ENCODE data around the gene SRRM4. TPM values are rescaled to one million over a fixed set of nuclear protein-coding genes. Genes with fewer than 3 reads are reported as not detected.

Gene SRRM4
- total and polyA plus RNA-seq, 8 donors, result 0.05 to 2.6 (median 0.22) TPM; not detected in 2

DNA sequence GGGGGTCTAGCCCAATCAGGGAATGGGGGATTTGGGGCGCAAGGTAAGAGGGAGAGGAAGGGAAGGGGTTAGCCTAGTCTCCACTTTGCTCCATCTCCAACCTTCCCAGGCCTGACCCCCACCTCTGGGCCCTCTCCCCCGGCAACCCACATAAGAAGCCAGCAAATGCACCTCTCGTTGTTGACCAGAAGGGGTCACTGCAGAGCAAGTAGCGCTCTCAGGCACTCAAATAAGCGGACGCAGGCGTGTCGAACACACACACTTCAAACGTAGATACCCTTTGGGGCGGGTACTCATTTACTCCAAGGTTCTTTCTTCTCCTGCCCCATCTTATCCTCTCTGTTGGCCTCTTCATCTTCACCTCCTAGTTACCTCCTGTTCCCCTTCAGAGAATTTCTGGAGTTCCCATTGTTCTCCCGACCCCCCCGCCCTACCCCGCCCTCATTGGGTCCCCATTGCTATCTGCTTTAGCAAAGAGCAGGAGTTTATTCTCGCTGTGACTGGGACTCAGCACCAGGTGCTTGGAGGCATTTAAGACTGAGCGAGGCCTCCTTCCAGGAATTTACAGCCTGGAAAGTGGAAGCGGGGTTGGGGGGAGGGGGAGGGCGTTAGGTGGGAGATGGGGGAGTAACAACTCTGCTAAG, 1.5 kb upstream of the SRRM4 start:
- peak; percentile 46 to 85 for DNase-seq
- Histone ChIP-seq H3K4me1 (peaks cover 0 to 22% (median 15%) of the 10 kb centered on the region in 4 donors), H3K27ac (no peak overlapping the region), H3K4me3 (no peak overlapping the region), H3K36me3 (no peaks in the 10 kb centered on the region), H3K27me3 (peaks cover 14 to 70% (median 29%) of the 10 kb centered on the region in 3 donors), H3K9me3 (no peaks in the 10 kb centered on the region)
- WGBS, 5 donors, result 1 to 3% (median 2%) methylated on average over 17 of the region's 17 CpGs
- no peak for TF ChIP-seq EP300 (IDR thresholded peaks at IDR 0.05)
- TF ChIP-seq, protein P1, sequence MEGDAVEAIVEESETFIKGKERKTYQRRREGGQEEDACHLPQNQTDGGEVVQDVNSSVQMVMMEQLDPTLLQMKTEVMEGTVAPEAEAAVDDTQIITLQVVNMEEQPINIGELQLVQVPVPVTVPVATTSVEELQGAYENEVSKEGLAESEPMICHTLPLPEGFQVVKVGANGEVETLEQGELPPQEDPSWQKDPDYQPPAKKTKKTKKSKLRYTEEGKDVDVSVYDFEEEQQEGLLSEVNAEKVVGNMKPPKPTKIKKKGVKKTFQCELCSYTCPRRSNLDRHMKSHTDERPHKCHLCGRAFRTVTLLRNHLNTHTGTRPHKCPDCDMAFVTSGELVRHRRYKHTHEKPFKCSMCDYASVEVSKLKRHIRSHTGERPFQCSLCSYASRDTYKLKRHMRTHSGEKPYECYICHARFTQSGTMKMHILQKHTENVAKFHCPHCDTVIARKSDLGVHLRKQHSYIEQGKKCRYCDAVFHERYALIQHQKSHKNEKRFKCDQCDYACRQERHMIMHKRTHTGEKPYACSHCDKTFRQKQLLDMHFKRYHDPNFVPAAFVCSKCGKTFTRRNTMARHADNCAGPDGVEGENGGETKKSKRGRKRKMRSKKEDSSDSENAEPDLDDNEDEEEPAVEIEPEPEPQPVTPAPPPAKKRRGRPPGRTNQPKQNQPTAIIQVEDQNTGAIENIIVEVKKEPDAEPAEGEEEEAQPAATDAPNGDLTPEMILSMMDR (IDR thresholded peaks at IDR 0.05), result peak in 5 of 7 experiments; percentile 52 to 70 (median 60)
- intact Hi-C loops (cut with DNase I; ENCODE audit: low total_unique reads), result no loop called here

DNA sequence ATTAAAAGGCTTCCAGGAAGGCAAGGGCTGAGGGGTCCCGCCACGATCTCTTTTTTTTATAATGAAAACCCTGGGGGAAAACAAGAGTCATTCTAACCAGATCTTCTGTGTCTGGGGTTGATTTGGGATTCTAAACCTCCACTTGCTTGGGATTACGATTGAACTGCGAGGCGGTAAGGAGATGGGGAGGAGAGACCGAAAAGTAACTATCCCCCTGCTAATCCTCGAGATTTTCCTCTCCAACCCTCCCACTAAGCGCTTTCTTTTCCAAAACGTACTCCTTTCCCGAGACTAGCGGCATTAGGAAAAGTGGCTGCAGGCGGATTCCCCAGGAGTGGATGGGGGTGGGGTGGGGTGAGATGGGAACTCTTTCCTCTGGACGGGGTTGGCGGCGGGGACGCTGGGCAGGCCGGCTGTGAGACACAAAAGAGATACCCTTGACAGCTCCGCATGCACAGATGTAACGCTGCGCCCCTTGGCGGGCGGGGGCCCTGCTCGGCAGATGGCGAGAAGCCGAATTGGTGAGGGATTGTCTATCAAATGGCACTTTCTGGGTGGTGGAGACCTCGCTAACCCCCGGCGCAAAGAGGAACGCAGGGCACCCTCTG, 830 bp upstream of the SRRM4 start:
- Histone ChIP-seq H3K9me3 (no peaks in the 10 kb centered on the region), H3K4me3 (peak overlapping the region in 2 of 4 donors; percentile 1 to 3), H3K36me3 (no peaks in the 10 kb centered on the region), H3K27ac (no peak overlapping the region), H3K4me1 (peaks cover 0 to 22% (median 15%) of the 10 kb centered on the region in 4 donors), H3K27me3 (peaks cover 14 to 73% (median 29%) of the 10 kb centered on the region in 3 donors)
- intact Hi-C loops (cut with DNase I; ENCODE audit: low total_unique reads), result no loop called here
- 1 to 3% (median 2%) methylated on average over 25 to 29 of the region's 29 CpGs for WGBS, 5 donors
- TF ChIP-seq, protein P1 (IDR thresholded peaks at IDR 0.05), result no peak
- TF ChIP-seq POLR2A (IDR thresholded peaks at IDR 0.05) (no peak), POLR2AphosphoS5 (IDR thresholded peaks at IDR 0.05) (no peak), EP300 (IDR thresholded peaks at IDR 0.05) (no peak)
- DNase-seq, result no peak

DNA sequence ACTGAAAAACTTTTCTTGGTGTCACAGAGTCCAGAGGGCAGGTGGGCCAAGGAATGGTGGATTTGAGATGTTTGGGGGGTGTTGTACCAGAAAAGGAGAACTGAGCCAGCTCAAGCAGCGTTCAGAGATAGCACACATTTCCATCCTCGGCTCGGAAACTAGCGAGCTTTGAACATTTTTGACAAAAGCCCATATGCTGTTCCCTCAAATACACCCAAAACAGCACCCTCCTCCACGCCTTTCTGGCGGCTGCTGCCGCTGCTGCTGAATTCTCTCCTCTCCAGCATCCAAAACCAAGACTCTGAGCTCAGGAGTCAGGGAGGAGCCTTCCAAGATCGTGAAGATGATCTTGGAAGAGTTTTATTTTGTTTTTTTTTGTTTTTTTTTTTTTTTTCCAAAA, 961 bp downstream of the SRRM4 start:
- Histone ChIP-seq H3K27ac (no peak overlapping the region), H3K4me3 (peak overlapping the region in 1 of 4 donors; percentile 28), H3K27me3 (peaks cover 14 to 83% (median 32%) of the 10 kb centered on the region in 3 donors), H3K4me1 (peaks cover 0 to 22% (median 15%) of the 10 kb centered on the region in 4 donors), H3K36me3 (no peaks in the 10 kb centered on the region), H3K9me3 (no peaks in the 10 kb centered on the region)
- DNase-seq, result no peak
- WGBS, 5 donors, result 12 to 18% (median 14%) methylated on average over 8 of the region's 8 CpGs
- TF ChIP-seq POLR2A (IDR thresholded peaks at IDR 0.05) (no peak), EP300 (IDR thresholded peaks at IDR 0.05) (no peak), POLR2AphosphoS5 (IDR thresholded peaks at IDR 0.05) (no peak)
- TF ChIP-seq, protein P1 (IDR thresholded peaks at IDR 0.05), result no peak
- intact Hi-C loops (cut with DNase I; ENCODE audit: low total_unique reads), result no loop called here

DNA sequence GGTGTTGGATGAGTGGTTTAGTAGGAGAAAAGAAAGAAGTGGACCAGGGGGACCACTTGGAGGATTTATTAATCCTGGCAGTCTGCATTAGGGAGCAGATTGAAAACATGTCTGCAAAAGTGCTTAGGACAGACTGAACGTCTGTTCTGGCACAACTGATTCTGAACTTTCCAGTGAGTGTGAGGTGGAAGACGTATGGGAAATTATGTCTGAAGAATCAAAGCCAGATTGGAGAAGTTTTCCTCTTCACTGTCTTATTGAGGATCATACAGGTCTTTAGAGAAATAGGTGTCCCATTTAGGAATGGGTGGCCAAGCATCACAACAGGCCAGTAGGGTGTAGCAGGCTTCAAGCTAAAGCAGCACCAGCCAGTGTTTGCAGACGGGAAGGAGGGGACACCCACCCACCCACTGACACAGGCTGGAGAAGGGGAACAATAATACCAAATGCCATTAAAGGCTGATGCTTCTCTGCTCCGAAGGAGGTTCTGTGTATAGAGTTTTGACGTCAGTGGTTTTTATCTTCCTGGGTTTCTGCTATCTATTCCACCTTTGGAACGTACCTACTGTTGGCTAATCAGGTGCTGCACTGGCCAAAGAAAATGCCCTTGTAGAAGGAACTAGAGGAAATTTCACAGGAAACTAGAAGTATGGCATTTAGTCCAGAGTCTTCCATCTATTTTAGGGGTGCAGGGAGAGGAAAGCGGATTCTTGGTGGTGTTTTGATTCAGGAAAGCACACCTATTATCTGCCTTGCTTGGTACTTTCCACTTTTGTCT, 1.8 kb downstream of the SRRM4 start:
- TF ChIP-seq EP300 (IDR thresholded peaks at IDR 0.05) (no peak), POLR2A (IDR thresholded peaks at IDR 0.05) (no peak), POLR2AphosphoS5 (IDR thresholded peaks at IDR 0.05) (no peak)
- TF ChIP-seq, protein P1 (IDR thresholded peaks at IDR 0.05), result no peak
- H3K9me3 ChIP-seq, result no peaks in the 10 kb centered on the region
- intact Hi-C loops (cut with DNase I; ENCODE audit: low total_unique reads), result no loop called here
- H3K27me3 ChIP-seq, result peaks cover 14 to 83% (median 32%) of the 10 kb centered on the region in 3 donors
- no peak overlapping the region for H3K4me3 ChIP-seq
- no peak overlapping the region for H3K27ac ChIP-seq
- WGBS, 5 donors, result 41 to 49% (median 46%) methylated on average over 7 of the region's 7 CpGs
- peaks cover 0 to 22% (median 15%) of the 10 kb centered on the region in 4 donors for H3K4me1 ChIP-seq
- no peak for DNase-seq
- H3K36me3 ChIP-seq, result no peaks in the 10 kb centered on the region
